Skeletal muscle satellite cell (primary cell): Measurements from ENCODE around the gene SLC35F3.

Source experiments
- H3K27me3 ChIP-seq: 2 replicates; pipeline ENCODE4 v1.7.0; 2013; ENCODE audit warnings: low read length; ENCODE audit not compliant: control insufficient read depth, insufficient read depth
- H3K36me3 ChIP-seq: 2 replicates; pipeline ENCODE4 v1.7.0; 2013; ENCODE audit warnings: mild to moderate bottlenecking, control low read depth, low read length; ENCODE audit not compliant: insufficient read depth
- H3K4me1 ChIP-seq: 2 replicates; pipeline ENCODE4 v1.7.0; 2013; ENCODE audit warnings: low read length; ENCODE audit not compliant: control insufficient read depth, insufficient read depth
- H3K4me2 ChIP-seq: 2 replicates; pipeline ENCODE4 v1.7.0; 2013; ENCODE audit warnings: mild to moderate bottlenecking, low read length
- H3K4me3 ChIP-seq: 2 replicates; pipeline ENCODE4 v1.7.0; 2013; ENCODE audit warnings: low read length
- H3K9ac ChIP-seq: 2 replicates; pipeline ENCODE4 v1.7.0; 2013; ENCODE audit warnings: mild to moderate bottlenecking, low read depth, low read length, moderate library complexity
- H3K9me3 ChIP-seq: replicated peaks from 2 replicates; pipeline ENCODE4 v1.7.0; 2013; ENCODE audit warnings: mild to moderate bottlenecking, control low read depth, low read length

SLC35F3 gene

GRCh38 chr1:233975486-233975885, 71.0 kb downstream of the SLC35F3 start:
- no peak overlapping the region for H3K9ac ChIP-seq
- H3K36me3 ChIP-seq, result no peaks in the 10 kb centered on the region
- H3K27me3 ChIP-seq, result no peaks in the 10 kb centered on the region
- H3K4me2 ChIP-seq, result no peak overlapping the region
- no peaks in the 10 kb centered on the region for H3K4me1 ChIP-seq
- H3K9me3 ChIP-seq, result no peaks in the 10 kb centered on the region
- H3K4me3 ChIP-seq, result no peak overlapping the region

- H3K4me2 ChIP-seq, result no peak overlapping the region
- H3K4me1 ChIP-seq, result no peaks in the 10 kb centered on the region
- H3K9me3 ChIP-seq, result no peaks in the 10 kb centered on the region
- H3K9ac ChIP-seq, result no peak overlapping the region
- H3K4me3 ChIP-seq, result no peak overlapping the region
- no peaks in the 10 kb centered on the region for H3K27me3 ChIP-seq
- H3K36me3 ChIP-seq, result no peaks in the 10 kb centered on the region
Observed at GRCh38 chr1:233981042-233981675, 76.7 kb downstream of the SLC35F3 start.

- no peaks in the 10 kb centered on the region for H3K4me1 ChIP-seq
- H3K36me3 ChIP-seq, result no peaks in the 10 kb centered on the region
- H3K9me3 ChIP-seq, result no peaks in the 10 kb centered on the region
- H3K4me3 ChIP-seq, result no peak overlapping the region
- H3K4me2 ChIP-seq, result no peak overlapping the region
- H3K27me3 ChIP-seq, result no peaks in the 10 kb centered on the region
- no peak overlapping the region for H3K9ac ChIP-seq
Observed at GRCh38 chr1:233982827-233983518, 78.5 kb downstream of the SLC35F3 start.

- H3K9ac ChIP-seq, result no peak overlapping the region
- H3K4me3 ChIP-seq, result no peak overlapping the region
- H3K4me2 ChIP-seq, result no peak overlapping the region
- no peaks in the 10 kb centered on the region for H3K9me3 ChIP-seq
- H3K27me3 ChIP-seq, result no peaks in the 10 kb centered on the region
- no peaks in the 10 kb centered on the region for H3K4me1 ChIP-seq
- no peaks in the 10 kb centered on the region for H3K36me3 ChIP-seq
Observed at GRCh38 chr1:233983811-233984210, 79.3 kb downstream of the SLC35F3 start.

GRCh38 chr1:233988963-233989696, 84.7 kb downstream of the SLC35F3 start:
- Histone ChIP-seq H3K36me3 (no peaks in the 10 kb centered on the region), H3K9ac (no peak overlapping the region), H3K4me2 (no peak overlapping the region), H3K27me3 (no peaks in the 10 kb centered on the region), H3K4me1 (no peaks in the 10 kb centered on the region), H3K9me3 (no peaks in the 10 kb centered on the region), H3K4me3 (no peak overlapping the region)

- Histone ChIP-seq H3K4me1 (no peaks in the 10 kb centered on the region), H3K4me3 (no peak overlapping the region), H3K9ac (no peak overlapping the region), H3K9me3 (no peaks in the 10 kb centered on the region), H3K27me3 (no peaks in the 10 kb centered on the region), H3K36me3 (no peaks in the 10 kb centered on the region), H3K4me2 (no peak overlapping the region)
Observed at GRCh38 chr1:233990486-233990885, 86.0 kb downstream of the SLC35F3 start.

- no peak overlapping the region for H3K9ac ChIP-seq
- no peaks in the 10 kb centered on the region for H3K9me3 ChIP-seq
Observed at GRCh38 chr1:233993651-233994050, 89.2 kb downstream of the SLC35F3 start.

GRCh38 chr1:233994112-233994511, 89.6 kb downstream of the SLC35F3 start:
- Histone ChIP-seq H3K9me3 (no peaks in the 10 kb centered on the region), H3K27me3 (no peaks in the 10 kb centered on the region), H3K9ac (no peak overlapping the region), H3K36me3 (no peaks in the 10 kb centered on the region), H3K4me1 (no peaks in the 10 kb centered on the region), H3K4me3 (no peak overlapping the region), H3K4me2 (no peak overlapping the region)

More at GRCh38 chr1:233993651-233994050, 89.2 kb downstream of the SLC35F3 start:
- Histone ChIP-seq H3K4me2 (no peak overlapping the region), H3K4me1 (no peaks in the 10 kb centered on the region), H3K4me3 (no peak overlapping the region), H3K36me3 (no peaks in the 10 kb centered on the region), H3K27me3 (no peaks in the 10 kb centered on the region)

- no peaks in the 10 kb centered on the region for H3K4me1 ChIP-seq
- no peaks in the 10 kb centered on the region for H3K27me3 ChIP-seq
- no peak overlapping the region for H3K4me2 ChIP-seq
- no peaks in the 10 kb centered on the region for H3K36me3 ChIP-seq
- H3K4me3 ChIP-seq, result no peak overlapping the region
- H3K9me3 ChIP-seq, result no peaks in the 10 kb centered on the region
- H3K9ac ChIP-seq, result no peak overlapping the region
Observed at GRCh38 chr1:233998456-233998855, 94.0 kb downstream of the SLC35F3 start.

GRCh38 chr1:233998891-233999290, 94.4 kb downstream of the SLC35F3 start:
- Histone ChIP-seq H3K9me3 (no peaks in the 10 kb centered on the region), H3K9ac (no peak overlapping the region), H3K36me3 (no peaks in the 10 kb centered on the region), H3K4me3 (no peak overlapping the region), H3K4me2 (no peak overlapping the region), H3K4me1 (no peaks in the 10 kb centered on the region), H3K27me3 (no peaks in the 10 kb centered on the region)

- no peaks in the 10 kb centered on the region for H3K36me3 ChIP-seq
- no peak overlapping the region for H3K9ac ChIP-seq
- H3K4me2 ChIP-seq, result no peak overlapping the region
- no peaks in the 10 kb centered on the region for H3K4me1 ChIP-seq
- no peak overlapping the region for H3K4me3 ChIP-seq
- no peaks in the 10 kb centered on the region for H3K9me3 ChIP-seq
- no peaks in the 10 kb centered on the region for H3K27me3 ChIP-seq
Observed at GRCh38 chr1:234000557-234001041, 96.1 kb downstream of the SLC35F3 start.
